Upper lobe of left lung (tissue), 6 donors: ENCODE data around the gene VWA2. TPM values are rescaled to one million over a fixed set of nuclear protein-coding genes. Genes with fewer than 3 reads are reported as not detected.

ENCODE experiments used
- ATAC-seq, 2 donors: fragments of 200-7000 bp; cut with Tn5 transposase; one replicate each; pipeline ENCODE4 v1.9.1; 2022; ENCODE audit warnings: mild to moderate bottlenecking in 2 of 2, moderate library complexity in 2 of 2; ENCODE audit not compliant: low FRiP score in 2 of 2
- DNase-seq, 2 donors: peaks; one replicate each; pipeline ENCODE4 v3.0.0-alpha.2; 2019 to 2020
- H3K27ac ChIP-seq, 4 donors: fragments of 200-600 bp; sonication (generic); one replicate each; pipeline ENCODE4 v1.5.1; 2016 to 2019
- H3K27me3 ChIP-seq, 4 donors: fragments of 200-600 bp; sonication (generic); one replicate each; pipeline ENCODE4 v1.5.1; 2017 to 2019
- H3K36me3 ChIP-seq, 4 donors: fragments of 200-600 bp; sonication (generic); one replicate each; pipeline ENCODE4 v1.5.1; 2016 to 2019
- H3K4me1 ChIP-seq, 4 donors: fragments of 200-600 bp; sonication (generic); one replicate each; pipeline ENCODE4 v1.5.1; 2018 to 2019
- H3K4me3 ChIP-seq, 4 donors: fragments of 200-600 bp; sonication (generic); one replicate each; pipeline ENCODE4 v1.5.1; 2017 to 2019; ENCODE audit warnings: mild to moderate bottlenecking in 2 of 4, moderate library complexity in 1 of 4
- H3K9me3 ChIP-seq, 4 donors: fragments of 200-600 bp; sonication (generic); one replicate each; pipeline ENCODE4 v1.5.1; 2018 to 2019
- CTCF ChIP-seq, 6 experiments: fragments of 450-650 bp in 4 of 6; fragments of 200-600 bp in 2 of 6; sonication (generic) in 2 of 6; IDR thresholded peaks; one replicate each; pipeline ENCODE4 v1.5.1; 2016 to 2019; ENCODE audit warnings: antibody characterized with exemption in 6 of 6
- EP300 ChIP-seq, 4 donors: sonication (generic); formaldehyde crosslinking; IDR thresholded peaks; one replicate each; pipeline ENCODE4 v1.5.1; 2017; ENCODE audit warnings: antibody characterized with exemption in 4 of 4, control low read depth in 2 of 4
- POLR2A ChIP-seq, 4 donors: fragments of 450-650 bp; IDR thresholded peaks; one replicate each; pipeline ENCODE4 v1.5.1; 2016 to 2017; ENCODE audit warnings: antibody characterized with exemption in 4 of 4, mild to moderate bottlenecking in 2 of 4
- POLR2AphosphoS5 ChIP-seq, 2 donors: sonication (generic); formaldehyde crosslinking; IDR thresholded peaks; one replicate each; pipeline ENCODE4 v1.5.1; 2017; ENCODE audit warnings: antibody characterized with exemption in 2 of 2
- WGBS, 2 donors: methylation state at CpG; one replicate each; pipeline ENCODE4 v1.1.5; 2017 to 2018; 5-methylcytosine and 5-hydroxymethylcytosine counted together
- total RNA-seq, 6 donors: library from RNA; depleted of rRNA in 4 of 6; stranded (reverse); fragments of >200 nt in 4 of 6; gene quantifications; one replicate each; pipeline versions ENCODE4 v1.1.0 to v1.2.1, GENCODE V29; 2016 to 2021
- donor health status: DM: no; HTN: no; CAD: no; lungs with moderate emphysema.
- donor health status: DM: no; HTN: yes; CAD: no; lungs with severe emphysema.

VWA2 gene
- total RNA-seq, 6 donors from 2014 or later = 8.3 to 17.8 (median 12.4) TPM

GRCh38 chr10:114276671-114277070, 37.6 kb downstream of the VWA2 start:
- Histone ChIP-seq H3K27me3 (no peaks in the 10 kb centered on the region), H3K4me3 (no peak overlapping the region), H3K36me3 (no peaks in the 10 kb centered on the region), H3K4me1 (peaks cover 0 to 5% (median 0%) of the 10 kb centered on the region in 4 donors), H3K27ac (no peak overlapping the region), H3K9me3 (no peaks in the 10 kb centered on the region)
- DNase-seq = peak in 1 of 2 donors; percentile 49
- ATAC-seq = no peak
- WGBS, 2 donors = 96% methylated on average over 6 of the region's 6 CpGs
- TF ChIP-seq EP300 (IDR thresholded peaks at IDR 0.05) (no peak), POLR2AphosphoS5 (IDR thresholded peaks at IDR 0.05) (no peak), CTCF (IDR thresholded peaks at IDR 0.05) (no peak), POLR2A (IDR thresholded peaks at IDR 0.05) (no peak)

GRCh38 chr10:114278140-114278883, 39.3 kb downstream of the VWA2 start:
- DNase-seq = peak in 1 of 2 donors; percentile 64
- Histone ChIP-seq H3K27me3 (no peaks in the 10 kb centered on the region), H3K4me1 (peaks cover 0 to 12% (median 0%) of the 10 kb centered on the region in 4 donors), H3K9me3 (no peaks in the 10 kb centered on the region), H3K27ac (no peak overlapping the region), H3K36me3 (no peaks in the 10 kb centered on the region), H3K4me3 (no peak overlapping the region)
- TF ChIP-seq POLR2AphosphoS5 (IDR thresholded peaks at IDR 0.05) = no peak
- 89% methylated on average over 13 to 22 of the region's 22 CpGs for WGBS, 2 donors
- no peak for ATAC-seq

- no peak for DNase-seq
- TF ChIP-seq POLR2A (IDR thresholded peaks at IDR 0.05) (no peak), CTCF (IDR thresholded peaks at IDR 0.05) (no peak), EP300 (IDR thresholded peaks at IDR 0.05) (no peak), POLR2AphosphoS5 (IDR thresholded peaks at IDR 0.05) (no peak)
- H3K4me1 ChIP-seq = peaks cover 0 to 12% (median 0%) of the 10 kb centered on the region in 4 donors
- H3K27ac ChIP-seq = no peak overlapping the region
- no peaks in the 10 kb centered on the region for H3K9me3 ChIP-seq
- no peaks in the 10 kb centered on the region for H3K27me3 ChIP-seq
- no peak for ATAC-seq
- no peak overlapping the region for H3K4me3 ChIP-seq
- WGBS, 2 donors = 83 to 90% methylated on average over 2 to 4 of the region's 4 CpGs
- no peaks in the 10 kb centered on the region for H3K36me3 ChIP-seq
Measured at GRCh38 chr10:114278884-114279191, 39.8 kb downstream of the VWA2 start.

GRCh38 chr10:114279289-114279688, 40.2 kb downstream of the VWA2 start:
- DNase-seq = no peak
- no peak for TF ChIP-seq POLR2A (IDR thresholded peaks at IDR 0.05)
- no peak for TF ChIP-seq EP300 (IDR thresholded peaks at IDR 0.05)
- no peak for TF ChIP-seq CTCF (IDR thresholded peaks at IDR 0.05)
- TF ChIP-seq POLR2AphosphoS5 (IDR thresholded peaks at IDR 0.05) = no peak
- no peaks in the 10 kb centered on the region for H3K27me3 ChIP-seq

GRCh38 chr10:114279901-114280644, 41.0 kb downstream of the VWA2 start:
- 82 to 93% methylated on average over 5 to 8 of the region's 8 CpGs for WGBS, 2 donors
- Histone ChIP-seq H3K4me1 (peaks cover 0 to 12% (median 0%) of the 10 kb centered on the region in 4 donors), H3K36me3 (no peaks in the 10 kb centered on the region), H3K27me3 (no peaks in the 10 kb centered on the region), H3K27ac (no peak overlapping the region), H3K9me3 (no peaks in the 10 kb centered on the region), H3K4me3 (no peak overlapping the region)
- no peak for ATAC-seq
- no peak for DNase-seq
- TF ChIP-seq CTCF (IDR thresholded peaks at IDR 0.05) = no peak
- no peak for TF ChIP-seq POLR2A (IDR thresholded peaks at IDR 0.05)
- TF ChIP-seq POLR2AphosphoS5 (IDR thresholded peaks at IDR 0.05) = no peak
- TF ChIP-seq EP300 (IDR thresholded peaks at IDR 0.05) = no peak

More at GRCh38 chr10:114279289-114279688, 40.2 kb downstream of the VWA2 start:
- H3K4me3 ChIP-seq = no peak overlapping the region
- ATAC-seq = no peak
- peaks cover 0 to 12% (median 0%) of the 10 kb centered on the region in 4 donors for H3K4me1 ChIP-seq
- WGBS, 2 donors = 80 to 84% methylated on average over 1 to 4 of the region's 4 CpGs
- no peaks in the 10 kb centered on the region for H3K9me3 ChIP-seq
- H3K36me3 ChIP-seq = no peaks in the 10 kb centered on the region
- H3K27ac ChIP-seq = no peak overlapping the region
